Endodermal cell (in vitro differentiated cells): Measurements from ENCODE around the gene DESI2. TPM values are rescaled to one million over a fixed set of nuclear protein-coding genes. Genes with fewer than 3 reads are reported as not detected.

Source experiments
- DNase-seq: peaks from one replicate; pipeline ENCODE4 v3.0.0-alpha.2; 2017
- H3K27ac ChIP-seq: 2 replicates; pipeline ENCODE4 v1.5.1; 2013; ENCODE audit warnings: mild to moderate bottlenecking, low read depth, low read length, moderate library complexity
- H3K27me3 ChIP-seq: 2 replicates; pipeline ENCODE4 v1.6.1; 2013; ENCODE audit warnings: mild to moderate bottlenecking, low read length, moderate library complexity; ENCODE audit not compliant: insufficient read depth, control insufficient read depth, poor library complexity, severe bottlenecking
- H3K36me3 ChIP-seq: 2 replicates; pipeline ENCODE4 v1.7.0; 2013; ENCODE audit warnings: mild to moderate bottlenecking, low read length, moderate library complexity; ENCODE audit not compliant: control insufficient read depth, insufficient read depth
- H3K4me1 ChIP-seq: one replicate; pipeline ENCODE4 v1.7.0; 2013; ENCODE audit warnings: low read length; ENCODE audit not compliant: control insufficient read depth, insufficient read depth
- H3K4me3 ChIP-seq: 2 replicates; pipeline ENCODE4 v1.5.1; 2013; ENCODE audit warnings: mild to moderate bottlenecking, low read length, moderate library complexity
- H3K9ac ChIP-seq: 2 replicates; pipeline ENCODE4 v1.6.1; 2013; ENCODE audit warnings: mild to moderate bottlenecking, low read length, moderate library complexity; ENCODE audit not compliant: poor library complexity, severe bottlenecking; ENCODE audit errors: extremely low read depth
- H3K9me3 ChIP-seq: 2 replicates; pipeline ENCODE4 v1.6.1; 2013; ENCODE audit warnings: mild to moderate bottlenecking, low read length, moderate library complexity; ENCODE audit not compliant: control insufficient read depth
- H3K27ac Mint-ChIP-seq: 2 replicates; pipeline ENCODE4 v1.8.0; 2020; ENCODE audit warnings: mixed read lengths
- H3K27me3 Mint-ChIP-seq: 2 replicates; pipeline ENCODE4 v1.8.0; 2021; ENCODE audit warnings: mild to moderate bottlenecking, mixed read lengths; ENCODE audit not compliant: insufficient read depth
- H3K36me3 Mint-ChIP-seq: 2 replicates; pipeline ENCODE4 v1.8.0; 2020; ENCODE audit warnings: low read depth, mixed read lengths
- H3K4me1 Mint-ChIP-seq: 2 replicates; pipeline ENCODE4 v1.8.0; 2020; ENCODE audit warnings: mixed read lengths
- H3K4me3 Mint-ChIP-seq: 2 replicates; pipeline ENCODE4 v1.8.0; 2020; ENCODE audit warnings: mild to moderate bottlenecking, moderate library complexity, mixed read lengths
- H3K9me3 Mint-ChIP-seq: 2 replicates; pipeline ENCODE4 v1.8.0; 2020; ENCODE audit warnings: mild to moderate bottlenecking, mixed read lengths
- WGBS, 2 experiments: methylation state at CpG; one replicate each; pipeline versions ENCODE4 v1.1.5 to v1.1.7; 2013; ENCODE audit warnings: missing lambda C conversion rate in 2 of 2, mixed read lengths in 1 of 2; ENCODE audit not compliant: insufficient coverage in 1 of 2, insufficient read length in 1 of 2; 5-methylcytosine and 5-hydroxymethylcytosine counted together
- total RNA-seq, 2 donors: library from RNA; stranded (reverse); fragmentation: NEBNext Ultra II Directional in 1 of 2; extraction: Animal tissue kit (Norgen Biotek cat#: 25700) in 1 of 2; gene quantifications; 2 replicates in 1 of 2; 3 replicates in 1 of 2; pipeline ENCODE4 v1.2.1, GENCODE V29; 2021
- TF ChIP-seq, protein P1 (sequence below): fragments of 200-600 bp; sonication (generic); conservative IDR thresholded peaks from 2 replicates; pipeline ENCODE4 v1.5.0; 2021; ENCODE audit warnings: antibody characterized with exemption, mild to moderate bottlenecking

Gene DESI2
- total RNA-seq, 2 donors from 2014 or later, result 50.0 to 50.2 TPM

DNA sequence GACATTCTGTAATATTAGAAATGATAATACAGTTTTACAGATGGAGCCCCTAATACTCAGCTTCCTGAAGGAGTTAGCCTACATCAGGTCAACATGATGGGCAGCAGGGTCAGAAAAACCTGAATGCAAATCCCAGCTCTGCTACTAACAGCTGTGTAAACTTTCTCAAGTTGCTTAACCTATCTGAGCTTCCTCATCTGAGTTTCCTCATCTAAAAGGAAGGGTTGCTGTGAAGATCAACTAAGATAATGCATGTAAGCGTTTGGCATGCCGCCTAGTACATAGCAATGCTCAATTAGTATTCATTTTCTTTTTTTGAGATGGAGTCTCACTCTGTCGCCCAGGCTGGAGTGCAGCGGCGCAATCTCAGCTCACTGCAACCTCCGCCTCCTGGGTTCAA lies 18.4 kb upstream of the DESI2 start:
- H3K9me3 ChIP-seq, result no peaks in the 10 kb centered on the region
- H3K36me3 ChIP-seq, result no peaks in the 10 kb centered on the region
- Mint-ChIP-seq H3K4me1 (no peaks in the 10 kb centered on the region), H3K4me3 (no peak overlapping the region), H3K27ac (no peak overlapping the region), H3K36me3 (no peaks in the 10 kb centered on the region), H3K27me3 (no peaks in the 10 kb centered on the region), H3K9me3 (peaks cover 2% of the 10 kb centered on the region)
- WGBS, 2 experiments, result 79 to 94% methylated on average over 2 to 6 of the region's 6 CpGs
- no peaks in the 10 kb centered on the region for H3K27me3 ChIP-seq
- no peak overlapping the region for H3K27ac ChIP-seq
- no peaks in the 10 kb centered on the region for H3K4me1 ChIP-seq
- no peak overlapping the region for H3K9ac ChIP-seq
- H3K4me3 ChIP-seq, result no peak overlapping the region
- TF ChIP-seq, protein P1, sequence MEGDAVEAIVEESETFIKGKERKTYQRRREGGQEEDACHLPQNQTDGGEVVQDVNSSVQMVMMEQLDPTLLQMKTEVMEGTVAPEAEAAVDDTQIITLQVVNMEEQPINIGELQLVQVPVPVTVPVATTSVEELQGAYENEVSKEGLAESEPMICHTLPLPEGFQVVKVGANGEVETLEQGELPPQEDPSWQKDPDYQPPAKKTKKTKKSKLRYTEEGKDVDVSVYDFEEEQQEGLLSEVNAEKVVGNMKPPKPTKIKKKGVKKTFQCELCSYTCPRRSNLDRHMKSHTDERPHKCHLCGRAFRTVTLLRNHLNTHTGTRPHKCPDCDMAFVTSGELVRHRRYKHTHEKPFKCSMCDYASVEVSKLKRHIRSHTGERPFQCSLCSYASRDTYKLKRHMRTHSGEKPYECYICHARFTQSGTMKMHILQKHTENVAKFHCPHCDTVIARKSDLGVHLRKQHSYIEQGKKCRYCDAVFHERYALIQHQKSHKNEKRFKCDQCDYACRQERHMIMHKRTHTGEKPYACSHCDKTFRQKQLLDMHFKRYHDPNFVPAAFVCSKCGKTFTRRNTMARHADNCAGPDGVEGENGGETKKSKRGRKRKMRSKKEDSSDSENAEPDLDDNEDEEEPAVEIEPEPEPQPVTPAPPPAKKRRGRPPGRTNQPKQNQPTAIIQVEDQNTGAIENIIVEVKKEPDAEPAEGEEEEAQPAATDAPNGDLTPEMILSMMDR, result no peak
- DNase-seq, result no peak

- Mint-ChIP-seq H3K4me3 (no peak overlapping the region), H3K27ac (no peak overlapping the region), H3K27me3 (no peaks in the 10 kb centered on the region), H3K4me1 (no peaks in the 10 kb centered on the region), H3K36me3 (no peaks in the 10 kb centered on the region), H3K9me3 (peaks cover 2% of the 10 kb centered on the region)
- 78 to 84% methylated on average over 8 to 10 of the region's 10 CpGs for WGBS, 2 experiments
- Histone ChIP-seq H3K9ac (no peak overlapping the region), H3K9me3 (no peaks in the 10 kb centered on the region), H3K27ac (no peak overlapping the region), H3K4me3 (no peak overlapping the region), H3K27me3 (no peaks in the 10 kb centered on the region), H3K4me1 (no peaks in the 10 kb centered on the region), H3K36me3 (no peaks in the 10 kb centered on the region)
- peak; percentile 62 for DNase-seq
- TF ChIP-seq, protein P1, result peak; percentile 50
These were observed 16.3 kb upstream of the DESI2 start for GRCh38 chr1:244636488-244637259.

DNA sequence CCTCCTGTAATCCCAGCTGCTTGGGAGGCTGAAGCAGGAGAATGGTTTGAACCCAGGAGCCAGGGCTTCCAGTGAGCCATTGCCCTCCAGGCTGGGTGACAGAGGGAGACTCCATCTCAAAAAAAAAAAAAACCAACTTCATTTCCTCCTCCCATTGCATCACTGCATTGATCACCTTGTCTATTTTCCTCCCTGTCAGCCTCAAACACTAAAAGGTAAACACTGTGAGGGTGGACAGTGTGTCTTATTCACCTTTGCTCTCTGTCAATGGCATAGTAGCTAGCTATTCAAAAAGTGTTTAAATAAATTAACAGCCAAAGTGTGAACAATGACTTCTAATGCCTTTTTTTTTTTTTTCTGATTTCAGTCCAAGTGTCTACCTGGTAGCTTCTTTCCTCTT lies 13.4 kb upstream of the DESI2 start:
- no peaks in the 10 kb centered on the region for H3K4me1 ChIP-seq
- DNase-seq, result no peak
- H3K27me3 ChIP-seq, result no peaks in the 10 kb centered on the region
- Mint-ChIP-seq H3K4me3 (no peak overlapping the region), H3K27ac (no peak overlapping the region), H3K27me3 (no peaks in the 10 kb centered on the region), H3K9me3 (peaks cover 12% of the 10 kb centered on the region), H3K36me3 (no peaks in the 10 kb centered on the region), H3K4me1 (no peaks in the 10 kb centered on the region)
- TF ChIP-seq, protein P1, result no peak
- no peak overlapping the region for H3K4me3 ChIP-seq
- H3K9ac ChIP-seq, result no peak overlapping the region
- H3K9me3 ChIP-seq, result no peaks in the 10 kb centered on the region
- no peaks in the 10 kb centered on the region for H3K36me3 ChIP-seq
- H3K27ac ChIP-seq, result no peak overlapping the region
